Measurements from ENCODE around the gene LMNB1. TPM values are rescaled to one million over a fixed set of nuclear protein-coding genes. Genes with fewer than 3 reads are reported as not detected.

Gene LMNB1
- total RNA-seq, 2 donors from 2014 or later: 58.0 to 216 TPM

- H3K4me1 ChIP-seq: no peaks in the 10 kb centered on the region
- no peaks in the 10 kb centered on the region for H3K36me3 ChIP-seq
- DNase-seq: no peak
- no peak overlapping the region for H3K27ac ChIP-seq
- TF ChIP-seq, protein P1, sequence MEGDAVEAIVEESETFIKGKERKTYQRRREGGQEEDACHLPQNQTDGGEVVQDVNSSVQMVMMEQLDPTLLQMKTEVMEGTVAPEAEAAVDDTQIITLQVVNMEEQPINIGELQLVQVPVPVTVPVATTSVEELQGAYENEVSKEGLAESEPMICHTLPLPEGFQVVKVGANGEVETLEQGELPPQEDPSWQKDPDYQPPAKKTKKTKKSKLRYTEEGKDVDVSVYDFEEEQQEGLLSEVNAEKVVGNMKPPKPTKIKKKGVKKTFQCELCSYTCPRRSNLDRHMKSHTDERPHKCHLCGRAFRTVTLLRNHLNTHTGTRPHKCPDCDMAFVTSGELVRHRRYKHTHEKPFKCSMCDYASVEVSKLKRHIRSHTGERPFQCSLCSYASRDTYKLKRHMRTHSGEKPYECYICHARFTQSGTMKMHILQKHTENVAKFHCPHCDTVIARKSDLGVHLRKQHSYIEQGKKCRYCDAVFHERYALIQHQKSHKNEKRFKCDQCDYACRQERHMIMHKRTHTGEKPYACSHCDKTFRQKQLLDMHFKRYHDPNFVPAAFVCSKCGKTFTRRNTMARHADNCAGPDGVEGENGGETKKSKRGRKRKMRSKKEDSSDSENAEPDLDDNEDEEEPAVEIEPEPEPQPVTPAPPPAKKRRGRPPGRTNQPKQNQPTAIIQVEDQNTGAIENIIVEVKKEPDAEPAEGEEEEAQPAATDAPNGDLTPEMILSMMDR (IDR thresholded peaks at IDR 0.05): no peak
- H3K4me3 ChIP-seq: no peak overlapping the region
- intact Hi-C loops (cut with DNase I): no loop called here
- H3K27me3 ChIP-seq: no peaks in the 10 kb centered on the region
- no peaks in the 10 kb centered on the region for H3K9me3 ChIP-seq
- H3K9ac ChIP-seq (ENCODE audit: low read depth in 2 of 2, low read length in 2 of 2): no peak overlapping the region
Measured at GRCh38 chr5:126744836-126745235, 32.1 kb upstream of the LMNB1 start.

DNA sequence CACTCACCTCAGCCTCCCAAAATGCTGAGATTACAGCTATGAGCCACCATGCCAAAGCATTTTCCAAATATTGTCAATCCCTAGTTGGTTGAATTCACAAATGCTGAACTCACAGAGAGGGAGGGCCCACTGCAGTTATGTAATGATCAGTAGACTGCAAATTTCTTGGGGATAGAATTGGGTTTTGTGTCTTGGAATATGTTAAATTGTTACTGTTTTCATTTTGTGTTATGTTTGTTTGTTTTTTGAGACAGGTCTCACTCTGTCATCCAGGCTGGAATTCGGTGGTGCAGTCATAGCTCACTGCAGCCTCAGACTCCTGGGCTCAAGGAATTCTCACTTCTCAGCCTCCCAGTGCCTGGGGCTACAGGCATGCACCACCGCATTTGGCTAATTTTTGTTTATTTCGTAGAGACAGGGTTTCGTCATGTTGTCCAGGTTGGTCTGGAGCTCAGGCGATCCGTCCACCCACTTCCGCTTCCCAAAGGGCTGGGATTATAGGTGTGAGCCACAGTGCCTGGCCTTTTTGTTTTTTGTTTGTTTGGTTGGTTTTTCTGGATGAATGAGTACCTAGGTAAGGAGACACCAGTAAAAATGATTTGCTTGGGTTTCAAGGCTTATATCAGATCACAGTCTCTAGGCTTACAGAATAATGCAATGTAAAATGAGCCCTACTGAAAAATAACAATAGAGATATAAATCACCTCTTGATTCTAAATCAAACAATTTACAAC lies 31.5 kb upstream of the LMNB1 start:
- TF ChIP-seq, protein P1 (IDR thresholded peaks at IDR 0.05): no peak
- H3K27me3 ChIP-seq: no peaks in the 10 kb centered on the region

DNA sequence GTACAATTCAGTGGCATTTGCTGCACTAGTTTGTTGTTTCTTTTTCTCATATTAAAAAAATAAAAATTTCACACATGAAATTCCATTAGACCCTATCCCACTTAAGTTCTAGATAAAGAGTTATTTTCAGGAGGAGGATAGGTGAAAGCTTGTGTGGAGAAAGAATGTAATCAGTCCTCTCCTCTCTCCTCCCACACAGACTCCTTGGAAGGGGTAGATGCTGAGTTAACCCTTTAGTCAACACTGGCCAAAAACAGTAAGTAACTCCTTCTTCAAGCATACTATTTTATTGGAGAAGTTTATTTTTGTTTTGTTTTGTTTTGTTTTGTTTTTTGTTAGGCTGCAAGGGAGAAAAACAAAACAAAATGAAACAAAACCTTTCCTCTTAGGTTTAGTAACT lies 30.6 kb upstream of the LMNB1 start:
- intact Hi-C loops (cut with DNase I): no loop called here

More for the DNA sequence above, 31.5 kb upstream of the LMNB1 start:
- Histone ChIP-seq H3K27ac (no peak overlapping the region), H3K36me3 (no peaks in the 10 kb centered on the region), H3K9me3 (no peaks in the 10 kb centered on the region), H3K4me1 (no peaks in the 10 kb centered on the region), H3K4me3 (no peak overlapping the region), H3K9ac (ENCODE audit: low read depth in 2 of 2, low read length in 2 of 2) (no peak overlapping the region)
- DNase-seq: no peak
- intact Hi-C loops (cut with DNase I): no loop called here

GRCh38 chr5:126752081-126752785 lies 24.7 kb upstream of the LMNB1 start:
- Histone ChIP-seq H3K4me1 (no peaks in the 10 kb centered on the region), H3K36me3 (no peaks in the 10 kb centered on the region), H3K9me3 (no peaks in the 10 kb centered on the region), H3K9ac (ENCODE audit: low read depth in 2 of 2, low read length in 2 of 2) (no peak overlapping the region), H3K4me3 (no peak overlapping the region), H3K27ac (no peak overlapping the region), H3K27me3 (no peaks in the 10 kb centered on the region)
- TF ChIP-seq, protein P1 (IDR thresholded peaks at IDR 0.05): no peak
- no peak for DNase-seq
- intact Hi-C loops (cut with DNase I): no loop called here

More for the DNA sequence above, 30.6 kb upstream of the LMNB1 start:
- Histone ChIP-seq H3K36me3 (no peaks in the 10 kb centered on the region), H3K9ac (ENCODE audit: low read depth in 2 of 2, low read length in 2 of 2) (no peak overlapping the region), H3K27ac (no peak overlapping the region), H3K4me1 (no peaks in the 10 kb centered on the region), H3K4me3 (no peak overlapping the region), H3K27me3 (no peaks in the 10 kb centered on the region), H3K9me3 (no peaks in the 10 kb centered on the region)
- TF ChIP-seq, protein P1 (IDR thresholded peaks at IDR 0.05): no peak
- no peak for DNase-seq

DNA sequence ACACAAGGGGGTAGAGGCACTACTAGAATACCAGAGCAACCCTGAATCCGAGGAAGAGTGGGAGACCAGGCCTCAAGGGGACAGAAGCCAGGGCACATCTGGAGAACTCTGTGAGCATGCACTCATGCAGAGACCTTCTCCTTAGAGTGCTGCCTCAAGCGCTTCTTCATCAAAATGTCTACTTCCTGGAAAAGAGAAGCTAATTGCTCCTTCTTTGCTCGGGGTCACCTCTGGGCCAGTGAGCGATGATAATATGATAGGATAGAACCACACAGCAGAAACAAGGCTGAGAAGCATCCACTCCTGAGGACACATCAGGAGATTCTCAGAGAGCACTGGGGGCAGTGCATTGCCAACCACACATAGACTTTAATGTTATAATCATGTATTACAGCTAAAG lies 23.7 kb upstream of the LMNB1 start:
- DNase-seq: no peak
- no peak overlapping the region for H3K4me3 ChIP-seq
- intact Hi-C loops (cut with DNase I): no loop called here
- H3K27me3 ChIP-seq: no peaks in the 10 kb centered on the region
- H3K27ac ChIP-seq: no peak overlapping the region
- TF ChIP-seq, protein P1 (IDR thresholded peaks at IDR 0.05): no peak
- no peaks in the 10 kb centered on the region for H3K9me3 ChIP-seq
- H3K4me1 ChIP-seq: no peaks in the 10 kb centered on the region
- H3K36me3 ChIP-seq: no peaks in the 10 kb centered on the region
- no peak overlapping the region for H3K9ac ChIP-seq (ENCODE audit: low read depth in 2 of 2, low read length in 2 of 2)
